ENCODE results near the gene CASP7.

GRCh38 chr10:113641702-113642101 is 38.0 kb upstream of the CASP7 start:
- TF ChIP-seq TAF1 (IDR thresholded peaks at IDR 0.05; ENCODE audit: low read depth) (no peak), USF1 (IDR thresholded peaks at IDR 0.05) (no peak), EP300 (IDR thresholded peaks at IDR 0.05; ENCODE audit: borderline replicate concordance) (no peak), CREB1 (IDR thresholded peaks at IDR 0.05; ENCODE audit: low read depth) (no peak), MAX (IDR thresholded peaks at IDR 0.05) (no peak), TEAD4 (IDR thresholded peaks at IDR 0.05) (no peak), CEBPB (IDR thresholded peaks at IDR 0.05) (no peak), NFIC (IDR thresholded peaks at IDR 0.05) (no peak)
